GM12801 (cell line): ENCODE data around the gene GPSM1.

ENCODE experiments used
- TF ChIP-seq, protein P1 (sequence below): IDR thresholded peaks from one replicate; pipeline ENCODE4 v1.5.1; 2011; ENCODE audit warnings: control low read depth; ENCODE audit not compliant: insufficient read length; ENCODE audit errors: extremely low read depth

Gene GPSM1

GRCh38 chr9:136296434-136297015 is 30.8 kb upstream of the GPSM1 start:
- TF ChIP-seq, protein P1, sequence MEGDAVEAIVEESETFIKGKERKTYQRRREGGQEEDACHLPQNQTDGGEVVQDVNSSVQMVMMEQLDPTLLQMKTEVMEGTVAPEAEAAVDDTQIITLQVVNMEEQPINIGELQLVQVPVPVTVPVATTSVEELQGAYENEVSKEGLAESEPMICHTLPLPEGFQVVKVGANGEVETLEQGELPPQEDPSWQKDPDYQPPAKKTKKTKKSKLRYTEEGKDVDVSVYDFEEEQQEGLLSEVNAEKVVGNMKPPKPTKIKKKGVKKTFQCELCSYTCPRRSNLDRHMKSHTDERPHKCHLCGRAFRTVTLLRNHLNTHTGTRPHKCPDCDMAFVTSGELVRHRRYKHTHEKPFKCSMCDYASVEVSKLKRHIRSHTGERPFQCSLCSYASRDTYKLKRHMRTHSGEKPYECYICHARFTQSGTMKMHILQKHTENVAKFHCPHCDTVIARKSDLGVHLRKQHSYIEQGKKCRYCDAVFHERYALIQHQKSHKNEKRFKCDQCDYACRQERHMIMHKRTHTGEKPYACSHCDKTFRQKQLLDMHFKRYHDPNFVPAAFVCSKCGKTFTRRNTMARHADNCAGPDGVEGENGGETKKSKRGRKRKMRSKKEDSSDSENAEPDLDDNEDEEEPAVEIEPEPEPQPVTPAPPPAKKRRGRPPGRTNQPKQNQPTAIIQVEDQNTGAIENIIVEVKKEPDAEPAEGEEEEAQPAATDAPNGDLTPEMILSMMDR, result no peak

GRCh38 chr9:136297016-136297691 is 30.2 kb upstream of the GPSM1 start:
- TF ChIP-seq, protein P1, result no peak

DNA sequence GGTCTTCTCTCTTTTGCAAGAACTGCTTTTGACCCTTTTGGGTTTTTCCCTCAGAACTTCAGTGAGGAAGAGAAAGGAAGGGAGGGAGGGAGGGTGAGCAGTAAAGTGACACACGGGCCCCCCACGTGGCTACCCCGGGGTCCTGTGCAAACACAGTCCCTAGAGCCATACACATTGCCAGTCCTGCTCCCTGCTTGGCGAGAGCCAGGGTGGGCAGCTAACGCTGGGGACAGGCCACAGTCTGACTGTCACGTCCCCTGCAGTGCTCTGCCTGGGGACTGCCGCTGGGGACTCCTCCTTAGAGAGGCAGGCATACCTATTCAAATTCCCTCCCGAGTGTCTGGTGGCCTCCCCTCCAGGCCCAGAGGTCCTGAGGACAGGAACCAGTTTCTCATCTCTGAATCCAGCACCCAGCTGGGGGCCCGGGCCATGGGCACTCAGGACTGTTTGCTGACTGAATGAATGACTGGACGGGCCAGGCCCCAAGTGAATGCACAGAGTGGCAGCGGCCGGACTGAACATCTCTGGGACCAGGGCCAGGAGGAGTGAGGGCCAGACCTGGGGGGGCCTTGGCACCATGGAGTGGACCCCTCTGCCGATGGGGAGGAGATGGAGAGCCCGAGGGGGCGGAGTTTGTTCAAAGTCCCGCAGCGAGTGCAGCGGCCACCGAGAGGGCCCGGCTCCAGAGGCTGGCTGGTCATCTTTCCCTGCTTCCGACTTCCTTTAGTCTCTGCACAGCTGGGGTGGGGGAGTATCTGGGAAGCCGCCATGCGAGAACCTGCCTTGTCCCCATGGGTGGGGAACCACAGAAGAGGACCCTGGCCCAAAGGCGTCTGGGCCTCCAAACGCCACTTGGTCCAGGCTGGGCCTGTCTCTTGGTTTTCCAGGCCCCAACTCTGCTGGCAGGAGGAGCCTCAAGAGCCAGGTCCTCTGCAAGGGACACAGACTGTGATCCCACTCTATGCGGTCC is 29.3 kb upstream of the GPSM1 start:
- TF ChIP-seq, protein P1, result no peak

DNA sequence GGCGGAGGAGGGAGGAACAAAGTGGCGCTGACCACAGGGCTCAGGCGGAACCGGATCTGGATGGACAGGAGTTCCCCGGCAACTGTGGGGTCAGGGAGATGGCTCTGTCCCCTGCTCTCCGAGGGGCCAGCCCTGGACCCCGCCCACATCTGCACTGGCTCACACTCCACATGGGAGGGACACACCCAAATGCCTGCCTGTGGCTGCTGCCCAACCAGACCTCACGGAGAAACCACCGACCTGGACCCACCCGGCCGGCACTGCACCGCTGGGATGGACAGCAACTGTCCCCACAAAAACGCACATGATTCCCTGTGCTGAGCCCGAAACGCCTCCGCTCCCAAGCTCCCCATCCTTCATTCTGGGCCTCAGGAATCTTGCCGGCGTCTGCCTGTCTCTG is 28.2 kb upstream of the GPSM1 start:
- TF ChIP-seq, protein P1, result no peak

DNA sequence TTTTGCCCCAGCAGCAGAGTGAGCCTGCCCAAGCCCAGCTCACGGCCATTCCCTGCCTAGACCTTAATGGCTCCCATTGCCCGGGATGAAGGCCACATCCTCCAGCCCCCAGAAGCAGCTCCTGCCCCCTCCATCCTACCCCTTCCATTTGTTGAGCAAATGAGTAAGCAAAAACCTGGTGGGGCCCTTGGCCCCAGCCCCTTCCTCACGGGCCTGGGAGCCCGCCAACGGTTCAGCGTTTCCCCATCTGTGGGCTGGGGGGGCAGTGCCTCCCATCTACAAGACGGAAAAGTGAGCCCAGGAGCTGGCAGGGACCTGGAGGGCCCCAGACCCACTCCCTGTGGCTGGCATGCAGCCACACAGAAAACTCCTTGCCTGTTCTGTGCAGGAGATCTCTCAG is 27.8 kb upstream of the GPSM1 start:
- TF ChIP-seq, protein P1, result no peak

- TF ChIP-seq, protein P1, result no peak
These were observed 27.3 kb upstream of the GPSM1 start for GRCh38 chr9:136300016-136300545.

DNA sequence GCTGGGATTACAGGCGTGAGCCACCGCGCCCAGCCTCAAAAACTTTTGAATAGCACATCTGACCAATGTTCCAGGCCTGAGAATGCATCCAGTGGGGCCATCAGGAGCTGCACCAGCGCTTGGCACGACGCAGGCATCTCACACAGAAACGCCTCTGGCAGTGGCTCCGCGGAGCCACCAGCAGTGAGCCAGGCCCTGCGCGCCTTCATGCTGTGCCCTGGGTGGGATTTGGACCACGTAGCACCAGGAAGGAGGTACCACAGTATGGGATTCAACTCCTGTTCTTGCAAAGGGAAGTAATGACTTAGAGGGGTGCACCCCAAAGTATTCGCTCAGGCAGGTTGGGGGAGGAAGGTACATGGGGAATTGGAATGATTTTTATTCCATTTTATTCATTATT is 26.5 kb upstream of the GPSM1 start:
- TF ChIP-seq, protein P1, result no peak
